SIG-M5 (cell line): ENCODE results near the gene ZNF526.

Experiments
- DNase-seq: peaks from one replicate; lab custom pipeline; 2025; lab: John Stamatoyannopoulos, UW

Gene ZNF526

DNA sequence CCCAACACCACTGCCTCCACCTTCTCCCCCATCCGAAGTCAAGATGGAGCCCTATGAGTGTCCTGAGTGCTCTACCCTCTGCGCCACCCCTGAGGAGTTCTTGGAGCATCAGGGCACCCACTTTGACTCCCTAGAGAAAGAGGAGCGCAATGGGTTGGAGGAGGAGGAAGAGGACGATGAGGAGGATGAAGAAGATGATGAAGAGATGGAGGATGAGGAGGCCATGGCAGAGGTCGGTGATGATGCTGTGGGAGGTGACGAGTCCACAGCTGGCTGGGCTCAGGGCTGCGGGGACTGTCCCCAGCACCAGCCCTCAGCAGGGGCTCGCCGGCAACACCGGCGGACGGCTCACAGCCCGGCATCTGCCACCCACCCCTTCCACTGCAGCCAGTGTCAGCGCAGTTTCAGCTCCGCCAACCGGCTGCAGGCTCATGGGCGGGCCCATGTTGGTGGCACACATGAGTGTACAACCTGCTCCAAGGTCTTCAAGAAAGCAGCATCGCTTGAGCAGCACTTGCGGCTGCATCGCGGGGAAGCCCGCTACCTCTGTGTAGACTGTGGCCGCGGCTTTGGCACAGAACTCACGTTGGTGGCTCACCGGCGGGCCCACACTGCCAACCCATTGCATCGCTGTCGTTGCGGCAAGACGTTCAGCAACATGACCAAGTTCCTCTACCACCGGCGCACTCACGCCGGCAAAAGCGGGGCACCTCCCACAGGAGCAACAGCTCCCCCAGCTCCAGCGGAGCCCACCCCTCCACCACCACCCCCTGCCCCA lies 5.0 kb downstream of the ZNF526 start:
- DNase-seq, result no peak

GRCh38 chr19:42225718-42226292 lies 5.7 kb downstream of the ZNF526 start:
- DNase-seq, result no peak

- no peak for DNase-seq
Measured at GRCh38 chr19:42226886-42227285, 6.8 kb downstream of the ZNF526 start.

- DNase-seq, result no peak
Measured at GRCh38 chr19:42228641-42229040, 8.5 kb downstream of the ZNF526 start.

GRCh38 chr19:42229301-42229854 lies 9.3 kb downstream of the ZNF526 start:
- DNase-seq, result no peak

GRCh38 chr19:42229855-42230351 lies 9.8 kb downstream of the ZNF526 start:
- DNase-seq, result no peak

DNA sequence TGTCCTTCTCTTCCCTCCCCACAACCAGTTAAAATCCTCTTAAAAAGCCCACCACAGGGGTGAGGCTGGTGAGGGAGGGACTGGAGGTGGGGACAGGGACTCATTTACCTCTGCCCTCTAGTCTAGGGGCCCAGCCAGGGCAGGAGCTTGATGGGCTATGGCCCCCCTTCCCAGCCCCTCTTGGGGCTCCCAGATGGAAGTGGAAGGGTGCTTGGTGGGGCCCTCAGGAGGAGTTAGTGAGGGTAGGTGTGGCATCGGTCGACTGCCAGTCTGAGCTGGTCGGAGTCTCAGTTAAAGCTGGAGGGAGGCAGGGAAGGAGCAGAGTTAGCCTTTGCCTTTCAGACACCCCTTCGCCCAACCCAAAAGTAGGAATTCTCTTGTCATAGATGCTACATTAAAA lies 10.5 kb downstream of the ZNF526 start:
- no peak for DNase-seq

DNA sequence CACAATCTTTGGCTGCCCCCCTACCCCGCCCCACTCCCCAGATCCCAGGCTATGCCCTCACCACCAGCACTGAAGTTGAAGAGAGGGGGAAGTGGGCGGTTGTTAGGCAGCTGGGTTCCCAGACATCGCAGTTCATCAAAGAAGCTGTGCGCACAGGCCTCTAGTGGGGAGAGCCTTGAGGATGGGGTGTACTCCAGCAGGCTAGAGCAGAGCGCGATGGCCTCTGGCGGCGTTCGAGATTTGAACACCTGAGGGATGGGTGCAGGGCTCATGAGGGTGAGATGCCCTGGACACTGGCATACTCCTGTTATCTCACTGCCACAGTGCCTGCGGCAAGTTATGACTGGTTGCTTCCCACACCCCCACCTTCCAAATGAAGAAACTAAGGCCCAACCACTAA lies 12.3 kb downstream of the ZNF526 start:
- DNase-seq, result no peak

GRCh38 chr19:42233106-42233505 lies 13.0 kb downstream of the ZNF526 start:
- DNase-seq, result no peak

DNA sequence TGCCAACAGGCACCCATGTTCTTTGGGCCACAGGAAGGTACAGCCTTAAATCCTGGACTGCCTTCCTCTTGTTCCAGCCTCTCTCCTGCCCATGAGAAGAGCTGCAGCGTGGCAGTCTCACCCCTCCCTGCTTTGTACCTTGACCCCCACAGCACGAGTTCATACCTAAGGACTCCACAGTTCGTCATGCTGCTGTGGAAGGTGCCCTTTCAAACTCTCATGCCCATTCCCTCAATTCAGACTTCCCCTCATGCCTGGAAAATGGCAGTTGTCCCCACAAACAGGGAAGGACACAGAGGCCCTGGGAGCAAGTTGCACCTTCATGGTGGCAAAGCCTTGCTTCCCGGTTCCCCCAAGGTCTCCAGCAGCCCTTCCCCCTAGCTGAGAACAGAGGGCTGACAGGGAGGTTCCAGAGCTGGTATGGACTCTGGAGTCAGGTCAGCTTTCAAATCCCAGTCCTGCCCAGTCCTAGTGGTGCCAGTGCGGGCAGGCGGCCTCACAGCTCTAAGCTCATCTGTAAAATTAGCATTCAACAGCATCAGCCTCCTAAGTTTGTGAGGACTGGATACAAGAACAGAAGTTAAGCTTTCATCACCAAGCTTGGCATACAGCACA lies 13.7 kb downstream of the ZNF526 start:
- no peak for DNase-seq

DNA sequence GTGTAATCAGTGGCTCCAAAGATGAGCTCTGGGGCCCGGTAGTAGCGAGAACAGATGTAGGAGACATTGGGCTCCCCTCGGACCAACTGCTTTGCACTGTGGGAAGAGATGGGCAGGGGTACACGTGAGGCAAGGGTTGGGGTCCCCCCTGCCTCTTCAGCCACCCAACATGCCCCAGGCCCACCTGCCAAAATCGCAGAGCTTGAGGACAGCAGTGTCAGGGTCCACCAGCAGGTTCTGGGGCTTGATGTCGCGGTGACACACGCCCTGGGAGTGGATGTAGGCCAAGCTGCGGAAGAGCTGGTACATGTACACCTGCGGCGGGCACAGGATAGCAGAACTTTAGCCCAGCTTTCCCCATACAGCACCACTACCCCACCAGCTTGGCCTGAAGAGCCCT lies 14.3 kb downstream of the ZNF526 start:
- DNase-seq, result no peak

DNA sequence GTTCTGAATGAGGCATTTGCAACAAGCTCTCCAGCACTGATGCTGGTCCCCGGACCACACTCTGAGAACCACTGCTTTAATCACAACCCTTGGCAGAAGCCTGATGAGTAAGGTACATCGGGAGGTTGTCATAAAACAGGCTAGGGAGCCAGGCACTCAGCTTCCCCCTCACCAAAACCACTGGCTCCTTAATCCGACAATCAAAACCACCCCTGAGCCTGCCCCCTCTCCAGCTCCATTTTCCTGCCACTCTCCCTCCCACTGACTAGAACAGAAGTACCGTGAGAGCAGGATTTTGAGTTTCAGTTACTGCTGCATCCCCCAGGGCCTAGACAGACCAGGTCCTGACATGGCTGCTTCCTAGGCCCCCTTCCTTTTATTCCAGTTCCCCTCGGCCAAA lies 15.1 kb downstream of the ZNF526 start:
- DNase-seq, result no peak

GRCh38 chr19:42239544-42240220 lies 19.6 kb downstream of the ZNF526 start:
- no peak for DNase-seq

DNA sequence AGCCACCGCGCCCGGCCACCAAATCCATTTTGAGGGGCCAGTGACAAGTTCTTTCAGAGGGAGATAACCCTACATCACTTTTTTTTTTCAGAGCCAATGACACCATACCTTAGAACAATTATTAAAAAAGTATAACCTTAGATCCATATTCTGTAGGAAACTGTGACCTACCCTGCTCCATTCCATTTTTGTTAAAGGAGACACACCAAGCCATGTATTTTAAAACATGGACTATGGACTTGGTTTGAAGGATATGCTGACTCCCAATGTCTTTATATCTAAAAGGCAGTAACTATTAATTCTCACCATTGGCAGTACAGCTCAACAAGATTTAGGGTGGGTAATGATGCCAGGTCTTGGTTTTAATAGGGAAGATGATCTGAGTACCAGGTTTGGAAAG lies 21.2 kb downstream of the ZNF526 start:
- DNase-seq, result no peak

DNA sequence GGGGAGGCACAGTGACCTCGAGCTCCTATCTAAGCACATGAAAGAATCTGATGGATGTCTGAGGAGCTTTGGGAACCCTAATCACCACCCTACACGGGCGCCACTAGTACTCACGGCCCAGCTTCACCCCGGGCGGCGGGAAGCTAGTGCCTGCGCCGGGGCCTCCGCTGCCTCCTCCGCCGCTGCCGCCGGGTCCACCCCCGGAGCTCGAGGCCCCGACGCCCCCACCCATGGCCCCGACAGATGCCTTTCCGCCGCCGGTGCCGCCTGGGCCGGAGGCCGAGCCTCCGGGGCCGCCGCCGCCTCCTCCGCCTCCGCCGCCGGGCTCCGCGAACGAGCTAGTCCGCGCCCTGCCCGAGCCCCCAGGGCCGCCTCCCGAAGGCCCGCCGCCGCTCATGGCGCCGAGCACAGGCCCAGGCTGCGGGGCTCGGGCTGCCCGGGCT lies 22.0 kb downstream of the ZNF526 start:
- DNase-seq, result no peak

GRCh38 chr19:42242512-42243409 lies 22.6 kb downstream of the ZNF526 start, which contains the start of gene GSK3A:
TSS of gene GSK3A (minus strand) at chr19:42242602. CDS start at chr19:42242465, 137 bp downstream.
- DNase-seq, result peak; percentile 95

DNA sequence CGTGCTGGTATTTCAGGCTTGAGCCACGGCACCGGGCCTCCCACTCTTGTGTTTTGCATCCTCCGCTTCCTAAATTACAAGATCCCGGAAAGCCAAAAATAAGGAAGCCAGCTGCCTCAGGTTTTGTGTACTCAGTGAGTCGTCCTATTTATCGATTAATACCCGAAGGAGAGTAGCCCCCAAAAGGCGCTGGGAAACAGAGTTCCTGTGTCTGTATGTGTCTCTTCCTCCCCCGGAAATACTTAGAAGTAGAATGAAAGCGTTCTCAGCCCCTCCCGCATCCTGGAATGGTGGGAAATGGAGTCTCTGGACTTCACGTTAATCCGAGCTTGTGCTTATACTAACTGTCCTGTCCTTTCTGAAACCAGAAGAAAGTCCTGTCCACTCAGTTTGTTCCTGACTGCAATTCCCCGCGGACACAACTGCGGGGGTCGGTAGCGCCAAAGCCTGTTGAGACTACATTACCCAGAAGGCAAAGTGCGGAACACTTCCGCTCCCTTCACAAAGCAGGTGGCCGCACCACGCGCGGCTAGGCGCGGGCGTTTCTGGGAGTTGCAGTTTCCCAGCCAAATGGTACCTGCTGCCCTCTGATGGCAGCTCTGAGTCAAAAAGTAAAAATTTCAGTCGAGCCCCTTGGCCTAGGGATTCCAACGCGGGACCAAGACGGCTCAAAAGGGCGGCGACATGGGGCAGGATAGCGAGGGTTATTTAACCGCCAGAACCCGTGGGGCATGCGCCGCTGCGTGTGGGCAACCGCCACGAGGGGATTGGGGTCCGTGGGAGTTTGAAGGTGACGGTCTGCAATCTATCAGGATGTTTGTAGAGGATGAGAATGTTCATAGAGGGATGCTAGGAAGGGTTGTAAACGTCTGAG lies 24.5 kb downstream of the ZNF526 start:
- peak; percentile 71 for DNase-seq

- no peak for DNase-seq
Measured at GRCh38 chr19:42245231-42245630, 25.1 kb downstream of the ZNF526 start.

GRCh38 chr19:42246143-42246921 lies 26.2 kb downstream of the ZNF526 start:
- no peak for DNase-seq
